Kidney (tissue), 14 donors: ENCODE results near the gene RALGAPB. TPM values are rescaled to one million over a fixed set of nuclear protein-coding genes. Genes with fewer than 3 reads are reported as not detected.

Experiments used
- DNase-seq, 5 donors: peaks; one replicate each; pipeline ENCODE4 v3.0.0-alpha.2; 2013 to 2020
- FAIRE-seq: peaks from 2 replicates; lab custom pipeline; 2012; peaks lifted over from hg19 to GRCh38; lab: Jason Lieb, UNC
- H3K27ac ChIP-seq, 2 donors: one replicate each; pipeline ENCODE4 v1.7.0; 2013; ENCODE audit warnings: low read depth in 2 of 2, low read length in 2 of 2, inconsistent platforms in 1 of 2
- H3K27me3 ChIP-seq: one replicate; pipeline ENCODE4 v1.7.1; 2013; ENCODE audit warnings: low read length, inconsistent platforms; ENCODE audit not compliant: control insufficient read depth, insufficient read depth
- H3K36me3 ChIP-seq, 3 donors: one replicate each; pipeline versions ENCODE4 v1.7.0 to v1.7.1; 2013; ENCODE audit warnings: low read length in 3 of 3, control low read depth in 1 of 3, inconsistent platforms in 1 of 3; ENCODE audit not compliant: insufficient read depth in 3 of 3, control insufficient read depth in 2 of 3
- H3K4me1 ChIP-seq, 3 donors: one replicate each; pipeline versions ENCODE4 v1.7.0 to v1.7.1; 2013; ENCODE audit warnings: low read length in 3 of 3, inconsistent platforms in 1 of 3, low read depth in 1 of 3; ENCODE audit not compliant: control insufficient read depth in 2 of 3, insufficient read depth in 2 of 3
- H3K4me3 ChIP-seq, 3 donors: one replicate each; pipeline versions ENCODE4 v1.7.0 to v1.8.1; 2013; ENCODE audit warnings: low read length in 3 of 3, control low read depth in 1 of 3, inconsistent platforms in 1 of 3
- H3K9ac ChIP-seq, 3 donors: one replicate each; pipeline versions ENCODE4 v1.7.0 to v1.7.1; 2013; ENCODE audit warnings: low read length in 3 of 3, control low read depth in 1 of 3, inconsistent platforms in 1 of 3
- H3K9me3 ChIP-seq, 3 donors: one replicate each; pipeline versions ENCODE4 v1.7.0 to v1.7.1; 2013; ENCODE audit warnings: low read length in 3 of 3, control low read depth in 1 of 3, inconsistent platforms in 1 of 3; ENCODE audit not compliant: control insufficient read depth in 2 of 3, insufficient read depth in 1 of 3
- intact Hi-C: fragments of 100-400 bp; cut with DNase I; formaldehyde crosslinking; loops from one replicate; pipeline ENCODE4 v1.11.1; 2022
- polyA plus RNA-seq: library from polyadenylated mRNA; stranded (reverse); fragments of 350-450 nt; fragmentation: Illumina TruSeq; extraction: RNeasy Lipid Tissue Mini Kit (QIAGEN cat#74804); gene quantifications from one replicate; pipeline ENCODE4 v1.2.3, GENCODE V29; 2014; ENCODE audit warnings: low read depth, low replicate concordance; ENCODE audit not compliant: insufficient read depth
- total RNA-seq: library from RNA; stranded (reverse); fragmentation: NEBNext Ultra II Directional; extraction: Animal tissue kit (Norgen Biotek cat#: 25700); gene quantifications from one replicate; pipeline ENCODE4 v1.2.1, GENCODE V29; 2021
- TF ChIP-seq, protein P1 (sequence below): IDR thresholded peaks from 3 replicates; pipeline ENCODE4 v1.5.1; 2012; ENCODE audit warnings: mild to moderate bottlenecking, moderate library complexity, borderline replicate concordance; ENCODE audit not compliant: insufficient read depth; ENCODE audit errors: extremely low read depth
- donor health status: control.
- donor health status: control.
- donor health status: control.
- donor health status: control.
- donor health status: control.
- donor health status: DM: yes; HTN: yes; CAD: no.
- donor health status: Normal renal cell carcinoma (clear cell type).

RALGAPB gene
- total and polyA plus RNA-seq, 2 donors from 2014 or later = 9.4 to 43.3 TPM

DNA sequence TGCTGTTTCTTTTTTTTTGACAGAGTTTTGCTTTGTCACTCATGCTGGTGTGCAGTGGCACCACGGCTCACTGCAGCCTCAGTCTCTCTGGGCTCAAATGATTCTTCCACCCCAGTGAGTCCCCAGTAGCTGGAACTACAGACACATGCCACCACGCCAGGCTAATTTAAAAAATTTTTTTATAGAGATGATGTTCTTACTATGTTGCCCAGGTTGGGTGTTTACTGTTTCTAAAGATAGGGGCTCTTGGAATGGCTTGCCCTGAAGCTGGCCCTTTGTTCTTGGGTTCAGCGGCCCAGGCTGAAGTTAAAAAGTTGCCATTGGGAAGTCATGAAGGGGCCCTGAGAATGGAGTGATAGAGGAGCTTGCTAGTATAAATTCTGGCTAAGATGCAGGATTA lies 16.5 kb downstream of the RALGAPB start:
- TF ChIP-seq, protein P1, sequence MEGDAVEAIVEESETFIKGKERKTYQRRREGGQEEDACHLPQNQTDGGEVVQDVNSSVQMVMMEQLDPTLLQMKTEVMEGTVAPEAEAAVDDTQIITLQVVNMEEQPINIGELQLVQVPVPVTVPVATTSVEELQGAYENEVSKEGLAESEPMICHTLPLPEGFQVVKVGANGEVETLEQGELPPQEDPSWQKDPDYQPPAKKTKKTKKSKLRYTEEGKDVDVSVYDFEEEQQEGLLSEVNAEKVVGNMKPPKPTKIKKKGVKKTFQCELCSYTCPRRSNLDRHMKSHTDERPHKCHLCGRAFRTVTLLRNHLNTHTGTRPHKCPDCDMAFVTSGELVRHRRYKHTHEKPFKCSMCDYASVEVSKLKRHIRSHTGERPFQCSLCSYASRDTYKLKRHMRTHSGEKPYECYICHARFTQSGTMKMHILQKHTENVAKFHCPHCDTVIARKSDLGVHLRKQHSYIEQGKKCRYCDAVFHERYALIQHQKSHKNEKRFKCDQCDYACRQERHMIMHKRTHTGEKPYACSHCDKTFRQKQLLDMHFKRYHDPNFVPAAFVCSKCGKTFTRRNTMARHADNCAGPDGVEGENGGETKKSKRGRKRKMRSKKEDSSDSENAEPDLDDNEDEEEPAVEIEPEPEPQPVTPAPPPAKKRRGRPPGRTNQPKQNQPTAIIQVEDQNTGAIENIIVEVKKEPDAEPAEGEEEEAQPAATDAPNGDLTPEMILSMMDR = no peak
- peaks cover 3 to 27% (median 17%) of the 10 kb centered on the region in 3 donors for H3K36me3 ChIP-seq
- DNase-seq = no peak

DNA sequence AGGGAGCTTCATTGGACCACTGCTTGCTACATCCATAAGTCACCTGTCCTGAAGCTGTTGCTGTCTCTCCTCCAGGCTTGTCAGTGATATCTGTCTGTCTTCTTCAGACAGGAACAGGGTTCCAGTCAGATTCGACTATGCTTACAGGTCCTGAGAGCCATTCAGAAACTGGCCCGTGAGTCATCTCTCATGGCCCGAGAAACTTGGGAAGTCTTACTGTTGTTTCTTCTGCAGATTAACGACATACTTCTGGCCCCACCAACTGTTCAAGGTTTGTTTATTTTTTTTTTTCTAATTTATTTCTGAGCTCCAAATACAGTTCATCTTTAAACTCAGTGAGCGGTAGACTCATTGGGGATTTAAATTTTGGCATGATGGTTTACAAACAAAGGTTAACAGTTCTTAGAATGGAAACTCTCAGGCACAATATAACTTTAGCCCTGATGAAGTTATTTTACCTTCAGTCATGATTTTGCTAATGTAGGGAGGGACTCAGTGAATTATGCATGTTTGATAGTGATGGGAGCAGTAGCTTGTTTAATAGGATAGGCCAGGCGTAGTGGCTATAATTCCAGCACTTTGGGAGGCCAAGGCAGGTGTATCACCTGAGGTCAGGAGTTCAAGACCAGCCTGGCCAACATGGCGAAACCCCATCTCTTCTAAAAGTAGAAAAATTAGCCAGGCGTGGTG lies 24.7 kb downstream of the RALGAPB start:
- no peak for FAIRE-seq
- Histone ChIP-seq H3K36me3 (peaks cover 15 to 58% (median 27%) of the 10 kb centered on the region in 3 donors), H3K9ac (no peak overlapping the region), H3K27me3 (no peaks in the 10 kb centered on the region), H3K27ac (no peak overlapping the region), H3K4me1 (no peaks in the 10 kb centered on the region), H3K9me3 (no peaks in the 10 kb centered on the region), H3K4me3 (no peak overlapping the region)
- TF ChIP-seq, protein P1 = no peak
- no peak for DNase-seq
- intact Hi-C loops = no loop called here

More for the DNA sequence above, 16.5 kb downstream of the RALGAPB start:
- Histone ChIP-seq H3K4me1 (no peaks in the 10 kb centered on the region), H3K9me3 (no peaks in the 10 kb centered on the region), H3K27ac (no peak overlapping the region), H3K9ac (no peak overlapping the region), H3K27me3 (no peaks in the 10 kb centered on the region), H3K4me3 (no peak overlapping the region)
- no peak for FAIRE-seq
- intact Hi-C loops = no loop called here

GRCh38 chr20:38498909-38499308 lies 26.3 kb downstream of the RALGAPB start:
- H3K4me3 ChIP-seq = no peak overlapping the region
- H3K27me3 ChIP-seq = no peaks in the 10 kb centered on the region
- H3K27ac ChIP-seq = no peak overlapping the region
- no peak overlapping the region for H3K9ac ChIP-seq
- H3K9me3 ChIP-seq = no peaks in the 10 kb centered on the region
- intact Hi-C loops = no loop called here
- H3K4me1 ChIP-seq = no peaks in the 10 kb centered on the region
- DNase-seq (no peak), FAIRE-seq (no peak)
- TF ChIP-seq, protein P1 = no peak
- H3K36me3 ChIP-seq = peaks cover 13 to 46% (median 25%) of the 10 kb centered on the region in 3 donors
